Activated CD8-positive, alpha-beta T cell treated with anti-CD3 and anti-CD28 coated beads for 36 hours (primary cell): ENCODE data around the gene BTG1. TPM values are rescaled to one million over a fixed set of nuclear protein-coding genes. Genes with fewer than 3 reads are reported as not detected.
A peak's percentile ranks its signal among the peaks of the same experiment; 100 is the strongest.

ENCODE experiments used
- ATAC-seq: fragments of 200-7000 bp; cut with Tn5 transposase; one replicate; pipeline ENCODE4 v1.10.0; 2021; ENCODE audit warnings: mild to moderate bottlenecking, moderate library complexity
- CTCF ChIA-PET: fragments of 350-600 bp; sonication (Branson Sonifier 250); formaldehyde crosslinking; loops from one replicate; lab custom pipeline; 2021; ENCODE audit warnings: antibody characterized with exemption; lab: Charles Lee
- POLR2A ChIA-PET: fragments of 350-600 bp; sonication (Branson Sonifier 250); formaldehyde crosslinking; loops from one replicate; lab custom pipeline; 2021; ENCODE audit warnings: antibody characterized with exemption; lab: Charles Lee
- DNase-seq: peaks from one replicate; pipeline ENCODE4 v3.0.0-alpha.2; 2020
- H3K27ac Mint-ChIP-seq: one replicate; pipeline ENCODE4 v1.8.0; 2021; ENCODE audit warnings: mild to moderate bottlenecking, mixed read lengths
- H3K27me3 Mint-ChIP-seq: one replicate; pipeline ENCODE4 v1.8.0; 2021; ENCODE audit warnings: mixed read lengths
- H3K36me3 Mint-ChIP-seq: one replicate; pipeline ENCODE4 v1.8.0; 2021; ENCODE audit warnings: low read depth, mixed read lengths
- H3K4me1 Mint-ChIP-seq: one replicate; pipeline ENCODE4 v1.8.0; 2021; ENCODE audit warnings: low read depth, mixed read lengths
- H3K4me3 Mint-ChIP-seq: one replicate; pipeline ENCODE4 v1.8.0; 2021; ENCODE audit warnings: mild to moderate bottlenecking, moderate library complexity, mixed read lengths
- H3K9me3 Mint-ChIP-seq: one replicate; pipeline ENCODE4 v1.8.0; 2021; ENCODE audit warnings: mixed read lengths
- CTCF ChIP-seq: fragments of 200-600 bp; IDR thresholded peaks from one replicate; pipeline ENCODE4 v1.8.0; 2022; ENCODE audit warnings: antibody characterized with exemption, mild to moderate bottlenecking
- intact Hi-C: fragments of 100-400 bp; cut with micrococcal nuclease; formaldehyde crosslinking; loops from one replicate; pipeline ENCODE4 v1.10.0; 2022
- total RNA-seq, 2 experiments: library from RNA; stranded (reverse); gene quantifications; one replicate each; pipeline ENCODE4 v1.2.3, GENCODE V29; 2021

BTG1 gene, protein sequence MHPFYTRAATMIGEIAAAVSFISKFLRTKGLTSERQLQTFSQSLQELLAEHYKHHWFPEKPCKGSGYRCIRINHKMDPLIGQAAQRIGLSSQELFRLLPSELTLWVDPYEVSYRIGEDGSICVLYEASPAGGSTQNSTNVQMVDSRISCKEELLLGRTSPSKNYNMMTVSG
- 100 to 1,000 TPM; 197 to 200 TPM for total RNA-seq

DNA sequence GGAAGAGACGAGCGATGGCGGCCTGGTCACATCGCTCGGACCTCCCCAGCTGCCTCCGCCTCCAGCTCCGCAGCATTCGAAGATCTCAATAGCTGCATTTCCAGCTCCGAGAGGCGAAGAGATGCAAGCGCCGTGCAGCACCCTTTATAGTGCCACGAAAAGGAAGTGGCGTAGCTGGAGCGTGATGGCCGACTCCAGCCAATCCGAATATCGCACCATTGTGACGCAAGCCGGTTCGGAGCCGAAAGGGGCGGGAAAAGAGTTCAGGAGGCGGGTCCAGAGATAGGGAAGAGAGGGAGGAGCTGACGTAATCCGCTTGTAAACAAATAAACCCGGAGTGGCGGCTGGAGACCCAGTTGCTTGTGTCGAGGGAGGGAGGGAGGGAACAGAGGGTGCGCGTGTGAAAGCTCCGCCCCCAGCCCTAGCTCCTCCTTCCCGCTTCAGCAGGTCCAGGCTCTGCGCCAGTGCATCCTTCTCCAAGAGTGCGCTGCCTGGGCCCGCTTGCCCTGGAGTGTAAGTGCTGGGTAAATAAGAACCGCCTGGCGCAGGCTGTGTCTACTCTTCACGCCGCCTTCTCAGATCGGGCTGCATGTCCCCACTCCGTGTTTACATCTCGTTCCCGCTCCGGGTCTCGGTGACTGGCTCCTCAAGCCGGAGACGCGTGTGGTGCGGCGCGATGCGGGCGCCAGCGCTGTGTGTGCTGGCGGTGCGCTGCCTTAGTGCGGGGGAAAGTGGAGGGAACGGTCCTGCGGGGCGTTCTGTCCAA lies at the start of gene BTG1:
Gene BTG1 (minus strand): TSS at position 116 of the 766 bp plus-strand sequence. CDS start 311 bp downstream, outside the sequence.
- no peak for TF ChIP-seq CTCF
- ChIA-PET POLR2A (interaction anchor here (0.5 to 6.5 kb wide), 48 partner anchors 8 to 763 kb away, joined by 3 to 105 read pairs (median 5); no protein-coding TSS in a partner anchor), CTCF (interaction anchor here (0.6 to 4.1 kb wide), 16 partner anchors 9 to 764 kb away, joined by 3 to 20 read pairs (median 4); no protein-coding TSS in a partner anchor)
- H3K27me3 Mint-ChIP-seq = no peaks in the 10 kb centered on the region
- ATAC-seq (peak; percentile 83), DNase-seq (peak; percentile 99)
- H3K9me3 Mint-ChIP-seq = no peaks in the 10 kb centered on the region
- peak within 1 kb of the TSS; percentile 97 for H3K4me3 Mint-ChIP-seq
- intact Hi-C loops = loop anchor here (2.0 to 5.0 kb wide), 3 partner anchors 41 to 261 kb away; no protein-coding TSS in a partner anchor
- H3K36me3 Mint-ChIP-seq = peaks cover 74% of the 10 kb centered on the region
- H3K27ac Mint-ChIP-seq = peak within 1 kb of the TSS; percentile 95
- H3K4me1 Mint-ChIP-seq = peaks cover 21% of the 10 kb centered on the region

DNA sequence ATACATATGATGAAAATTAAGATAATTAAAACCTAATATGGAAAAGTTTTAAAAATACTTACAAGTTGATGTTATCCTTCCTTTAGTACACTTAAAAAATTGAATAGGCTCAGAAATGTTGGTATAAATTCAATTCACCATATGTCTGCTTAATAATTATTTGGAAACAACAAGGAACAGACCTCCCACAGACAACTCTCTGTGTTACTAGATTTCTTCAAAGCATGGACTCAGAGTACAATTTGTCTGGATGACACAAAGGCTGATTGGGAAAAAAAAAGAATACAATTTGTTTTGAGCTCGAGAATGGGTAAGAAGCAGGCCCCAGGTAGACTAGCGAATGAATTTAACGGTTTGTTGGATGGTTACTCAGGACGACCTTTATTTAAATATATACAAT lies 48.9 kb upstream of the BTG1 start:
- TF ChIP-seq CTCF = no peak
- ATAC-seq = no peak
- Mint-ChIP-seq H3K27me3 (no peaks in the 10 kb centered on the region), H3K4me1 (peaks cover 17% of the 10 kb centered on the region), H3K36me3 (no peaks in the 10 kb centered on the region), H3K4me3 (no peak overlapping the region), H3K9me3 (peaks cover 6% of the 10 kb centered on the region), H3K27ac (no peak overlapping the region)
- ChIA-PET CTCF (no interaction called here), POLR2A (no interaction called here)
- intact Hi-C loops = no loop called here
- no peak for DNase-seq

DNA sequence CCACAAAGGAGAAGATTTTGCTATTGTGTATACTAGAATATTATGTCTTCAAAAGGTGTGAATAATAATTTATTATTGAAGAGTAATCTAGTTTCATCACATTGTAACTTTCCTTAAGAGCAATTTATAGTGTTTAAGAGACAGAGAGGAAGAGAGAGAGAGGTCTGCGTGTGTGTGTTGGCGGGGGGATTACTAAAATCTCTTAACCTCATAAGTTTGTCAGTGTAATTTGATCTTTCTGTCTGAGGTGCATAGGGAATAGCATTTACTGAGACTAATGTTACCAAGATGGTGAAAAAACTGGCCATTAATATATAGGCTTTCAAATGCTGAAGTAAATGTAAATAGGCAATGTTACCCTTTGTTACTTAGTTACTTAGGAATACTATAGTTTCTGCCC lies 48.2 kb upstream of the BTG1 start:
- H3K9me3 Mint-ChIP-seq = peaks cover 6% of the 10 kb centered on the region
- ChIA-PET CTCF (no interaction called here), POLR2A (no interaction called here)
- TF ChIP-seq CTCF = no peak
- no peaks in the 10 kb centered on the region for H3K27me3 Mint-ChIP-seq
- H3K4me1 Mint-ChIP-seq = peaks cover 20% of the 10 kb centered on the region
- no peak for DNase-seq
- no peak for ATAC-seq
- H3K36me3 Mint-ChIP-seq = no peaks in the 10 kb centered on the region
- no peak overlapping the region for H3K27ac Mint-ChIP-seq
- intact Hi-C loops = no loop called here
- H3K4me3 Mint-ChIP-seq = no peak overlapping the region

DNA sequence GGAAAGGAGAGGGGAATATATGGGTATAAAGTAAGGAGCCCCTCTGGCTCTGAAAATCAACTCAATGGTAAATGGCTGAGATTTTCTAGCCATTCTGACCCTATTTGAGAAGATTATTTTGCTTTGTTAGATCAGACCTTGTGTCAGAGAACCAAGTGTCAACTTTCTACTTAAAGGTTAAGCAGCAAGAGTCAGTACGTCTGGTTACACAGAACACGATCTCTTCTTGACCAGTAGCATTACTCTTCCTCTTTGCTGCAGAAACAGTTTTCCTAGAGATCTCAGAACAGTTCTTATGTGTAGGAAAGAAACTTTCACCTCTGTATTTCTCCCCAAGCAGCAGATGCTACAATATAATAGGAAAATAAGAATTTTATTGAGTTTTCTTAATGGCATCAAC lies 47.4 kb upstream of the BTG1 start:
- no peak overlapping the region for H3K27ac Mint-ChIP-seq
- POLR2A ChIA-PET = no interaction called here
- no peaks in the 10 kb centered on the region for H3K36me3 Mint-ChIP-seq
- H3K4me3 Mint-ChIP-seq = no peak overlapping the region
- TF ChIP-seq CTCF = no peak
- peaks cover 23% of the 10 kb centered on the region for H3K4me1 Mint-ChIP-seq
- CTCF ChIA-PET = no interaction called here
- no peaks in the 10 kb centered on the region for H3K27me3 Mint-ChIP-seq
- peaks cover 5% of the 10 kb centered on the region for H3K9me3 Mint-ChIP-seq
- intact Hi-C loops = no loop called here
- DNase-seq = no peak
- ATAC-seq = no peak

GRCh38 chr12:92192360-92192759 lies 46.7 kb upstream of the BTG1 start:
- DNase-seq = no peak
- Mint-ChIP-seq H3K36me3 (no peaks in the 10 kb centered on the region), H3K4me3 (no peak overlapping the region), H3K4me1 (peaks cover 25% of the 10 kb centered on the region), H3K9me3 (peaks cover 4% of the 10 kb centered on the region), H3K27me3 (no peaks in the 10 kb centered on the region), H3K27ac (no peak overlapping the region)
- no peak for ATAC-seq
- TF ChIP-seq CTCF = no peak
- intact Hi-C loops = no loop called here
- POLR2A ChIA-PET = interaction anchor here (0.7 to 1.1 kb wide), 3 partner anchors 13 to 46 kb away, joined by 3 to 4 read pairs (median 4); partner anchors contain the start of gene BTG1
- CTCF ChIA-PET = no interaction called here
